GM18508 (cell line): ENCODE results near the gene SRRM4.

Experiments used
- ATAC-seq: cut with Tn5 transposase; IDR thresholded peaks from one replicate; pipeline ENCODE4 v1.9.1; 2021; ENCODE audit warnings: moderate number of reproducible peaks; ENCODE audit not compliant: insufficient read depth, unreplicated experiment

SRRM4 gene, protein sequence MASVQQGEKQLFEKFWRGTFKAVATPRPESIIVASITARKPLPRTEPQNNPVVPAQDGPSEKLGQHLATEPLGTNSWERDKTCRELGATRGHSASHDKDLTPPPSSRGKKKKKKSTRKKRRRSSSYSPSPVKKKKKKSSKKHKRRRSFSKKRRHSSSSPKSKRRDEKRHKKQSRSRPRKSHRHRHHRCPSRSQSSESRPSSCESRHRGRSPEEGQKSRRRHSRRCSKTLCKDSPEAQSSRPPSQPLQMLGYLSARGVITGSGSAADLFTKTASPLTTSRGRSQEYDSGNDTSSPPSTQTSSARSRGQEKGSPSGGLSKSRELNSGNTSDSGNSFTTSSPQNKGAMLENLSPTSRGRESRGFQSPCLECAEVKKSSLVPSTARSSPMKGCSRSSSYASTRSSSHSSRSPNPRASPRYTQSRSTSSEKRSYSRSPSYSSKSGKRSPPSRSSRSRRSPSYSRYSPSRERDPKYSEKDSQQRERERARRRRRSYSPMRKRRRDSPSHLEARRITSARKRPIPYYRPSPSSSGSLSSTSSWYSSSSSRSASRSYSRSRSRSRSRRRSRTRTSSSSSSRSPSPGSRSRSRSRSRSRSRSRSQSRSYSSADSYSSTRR

DNA sequence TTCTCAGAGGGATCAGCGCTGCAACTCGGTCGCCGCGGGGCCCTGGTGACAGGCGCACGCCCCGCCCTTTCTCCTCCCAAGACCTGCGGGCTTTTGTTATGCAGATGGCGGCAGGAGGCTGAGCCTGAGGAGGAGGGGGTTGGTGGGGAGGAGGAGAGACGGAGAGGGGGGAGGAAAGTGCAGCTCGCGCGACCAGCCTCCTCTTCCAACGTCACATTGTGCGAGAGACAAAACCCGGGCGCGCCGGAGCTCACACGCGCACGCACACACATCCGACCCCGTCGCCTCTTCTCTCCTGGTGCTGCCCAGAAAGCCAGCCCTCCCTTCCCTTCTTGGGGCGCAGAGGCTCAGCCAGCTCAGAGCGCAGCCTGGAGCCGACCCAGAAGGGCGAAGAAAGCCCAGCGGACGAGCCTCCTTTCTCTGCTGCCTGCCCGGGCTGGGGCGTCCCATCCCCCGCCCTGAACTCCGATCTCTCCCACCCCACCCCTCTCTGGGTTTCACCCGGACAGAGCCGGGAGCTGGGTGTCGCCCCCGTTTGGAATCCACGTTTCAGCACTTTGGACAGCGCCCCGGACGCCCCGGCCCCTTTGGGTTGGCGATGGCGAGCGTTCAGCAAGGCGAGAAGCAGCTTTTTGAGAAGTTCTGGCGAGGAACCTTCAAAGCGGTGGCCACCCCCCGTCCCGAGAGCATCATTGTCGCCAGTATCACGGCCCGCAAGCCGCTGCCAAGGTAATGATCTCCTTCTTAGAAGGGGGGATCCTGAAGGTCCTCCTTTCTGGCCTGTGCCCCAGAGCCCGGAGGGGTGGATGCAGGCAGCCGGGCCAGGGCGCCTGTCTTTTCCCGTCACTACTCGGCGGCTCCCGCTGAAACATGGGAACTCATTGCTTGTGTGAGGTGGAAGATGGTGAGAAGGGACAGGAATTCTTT, at the start of gene SRRM4:
Gene SRRM4 (plus strand): TSS at position 257 of the 927 bp plus-strand sequence. CDS start 342 bp downstream, at position 599.
- ATAC-seq = no peak

DNA sequence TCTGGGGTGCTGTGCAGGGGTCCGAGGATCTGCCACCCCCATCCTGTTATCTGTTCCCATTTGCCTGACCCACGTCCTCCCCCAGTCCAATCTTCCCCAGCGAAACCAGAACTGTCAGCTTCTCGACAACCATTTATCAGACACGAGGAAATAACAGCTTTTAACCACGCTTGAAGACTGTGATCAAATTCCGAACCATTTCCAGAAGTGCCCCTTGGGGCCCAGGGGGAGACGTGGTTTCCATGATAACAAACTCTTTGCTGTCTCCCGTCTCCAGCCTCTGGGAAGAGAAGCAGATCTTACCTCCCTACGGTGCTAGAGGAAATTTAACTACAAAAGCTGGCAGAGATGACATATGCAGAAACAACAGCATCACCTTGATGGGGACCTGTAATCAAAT, 35.1 kb upstream of the SRRM4 start:
- ATAC-seq = no peak

DNA sequence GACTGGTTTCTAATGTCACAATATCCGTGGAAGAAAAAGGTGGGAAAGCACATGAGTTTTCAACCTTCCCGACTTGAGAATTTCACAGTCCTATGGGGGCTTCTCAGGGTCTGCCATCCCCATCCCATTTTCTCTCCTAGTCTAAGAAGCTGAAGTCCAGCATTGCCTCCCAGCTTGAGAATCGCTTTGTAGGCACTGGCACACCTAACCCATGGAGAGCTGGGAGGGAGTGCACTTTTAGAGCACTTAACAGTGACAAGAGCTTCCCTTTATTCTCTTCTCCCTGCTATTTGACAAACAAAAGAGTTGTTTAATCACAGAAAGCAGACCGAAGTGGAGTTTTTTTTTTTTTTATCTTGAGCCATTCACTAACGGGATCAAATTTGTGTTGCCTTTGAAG, 22.8 kb upstream of the SRRM4 start:
- ATAC-seq = no peak

DNA sequence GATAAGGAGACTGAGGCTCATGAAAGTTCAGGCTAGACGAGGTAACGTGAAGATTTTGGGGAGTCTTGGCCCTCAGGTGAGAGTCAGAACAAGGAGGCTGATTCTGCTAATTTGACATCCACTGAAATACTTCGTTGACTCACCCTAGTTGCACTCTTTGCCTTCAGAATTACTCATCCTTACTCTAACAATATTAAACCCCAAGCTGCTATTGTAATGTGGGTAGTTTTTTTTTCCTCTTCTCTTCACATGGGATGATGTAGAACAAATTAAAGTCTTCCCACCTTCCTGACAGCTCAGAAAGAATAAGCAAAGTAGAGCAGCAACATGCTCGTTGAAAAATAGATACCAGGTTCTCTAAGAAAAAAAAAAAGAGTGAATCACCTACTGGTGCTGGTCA, 22.0 kb upstream of the SRRM4 start:
- no peak for ATAC-seq

DNA sequence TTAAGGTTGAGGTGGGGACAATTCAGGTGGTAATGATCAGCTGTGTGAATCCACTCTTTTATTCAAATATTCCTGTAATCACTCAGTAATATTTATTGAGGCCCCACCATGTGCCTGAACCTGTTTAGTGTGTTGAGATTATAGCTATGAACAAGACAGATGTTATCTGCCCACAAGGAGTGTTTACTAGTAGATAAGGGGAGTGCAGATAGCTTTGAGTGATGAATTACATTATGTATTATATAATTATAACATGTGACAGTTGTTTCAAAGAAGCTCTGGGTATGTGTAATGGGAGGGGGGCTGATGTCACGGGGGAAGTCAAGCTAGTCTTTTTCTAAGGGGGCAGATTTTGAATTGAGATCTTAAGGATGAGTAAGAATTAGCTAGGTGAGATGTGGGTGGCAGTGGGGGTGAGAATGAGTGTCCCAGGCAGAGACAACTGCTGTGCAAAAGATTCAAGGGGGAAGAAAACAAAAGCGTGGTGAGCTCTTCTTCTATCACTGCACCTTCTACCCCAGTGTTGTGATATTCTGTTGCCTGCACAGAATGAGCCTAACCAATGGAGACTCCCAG, 21.3 kb upstream of the SRRM4 start:
- no peak for ATAC-seq

DNA sequence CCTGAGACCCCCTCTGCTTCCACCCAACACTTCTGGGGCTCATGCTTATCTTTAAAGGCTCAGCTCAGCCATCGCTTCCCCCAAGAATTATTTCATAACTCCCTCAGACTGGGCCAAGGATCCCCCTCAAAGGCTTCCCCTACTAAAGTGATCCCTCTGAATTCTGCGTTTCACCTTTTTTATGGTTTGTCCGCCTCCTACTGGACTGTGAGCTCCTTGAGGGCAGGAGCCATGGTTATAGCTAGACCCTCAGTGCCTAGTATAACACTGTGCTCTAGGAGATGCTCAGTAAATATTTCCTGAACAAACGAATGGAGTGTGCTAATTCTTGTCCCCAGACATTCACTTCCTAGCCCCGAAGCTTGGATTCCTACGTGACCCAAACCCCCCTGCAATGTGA, 20.5 kb upstream of the SRRM4 start:
- no peak for ATAC-seq

DNA sequence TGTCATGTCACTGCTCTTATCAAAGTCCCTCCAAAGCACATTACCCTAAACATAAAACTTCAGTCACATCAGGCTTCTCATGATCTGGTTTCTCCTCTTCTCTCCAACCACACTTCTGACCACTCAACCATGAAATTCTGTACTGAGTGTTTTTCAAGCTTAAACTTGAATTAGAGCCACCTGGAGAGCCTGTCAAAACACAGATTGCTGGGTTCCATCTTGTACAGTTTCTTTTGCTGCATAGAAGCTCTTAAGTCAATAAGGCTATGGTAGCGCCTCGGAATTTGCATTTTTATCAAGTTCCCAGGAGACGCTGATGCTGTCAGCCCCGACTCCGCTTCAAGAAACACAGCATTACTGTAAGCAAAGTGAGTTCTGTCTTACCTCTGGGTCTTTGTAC, 16.4 kb upstream of the SRRM4 start:
- no peak for ATAC-seq

DNA sequence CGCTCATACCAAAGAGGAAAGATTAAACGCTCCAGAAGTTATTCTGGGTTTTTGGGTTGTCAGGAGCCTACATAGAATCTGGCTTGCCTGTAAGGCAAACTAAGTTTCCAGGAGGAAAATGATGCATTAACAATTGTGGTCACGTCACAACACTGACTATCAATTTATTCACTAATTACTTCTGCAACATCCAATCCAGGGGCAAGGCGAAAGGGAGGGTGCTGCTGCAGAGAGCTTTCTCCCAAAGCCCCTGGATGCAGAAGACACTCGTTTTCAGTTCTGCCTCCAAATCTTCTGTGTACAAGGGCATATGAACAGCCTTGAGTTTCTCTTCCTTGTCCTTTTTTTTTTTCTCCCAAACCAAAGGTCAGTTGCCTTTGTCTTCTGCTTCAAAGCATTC, 10.5 kb upstream of the SRRM4 start:
- ATAC-seq = no peak

DNA sequence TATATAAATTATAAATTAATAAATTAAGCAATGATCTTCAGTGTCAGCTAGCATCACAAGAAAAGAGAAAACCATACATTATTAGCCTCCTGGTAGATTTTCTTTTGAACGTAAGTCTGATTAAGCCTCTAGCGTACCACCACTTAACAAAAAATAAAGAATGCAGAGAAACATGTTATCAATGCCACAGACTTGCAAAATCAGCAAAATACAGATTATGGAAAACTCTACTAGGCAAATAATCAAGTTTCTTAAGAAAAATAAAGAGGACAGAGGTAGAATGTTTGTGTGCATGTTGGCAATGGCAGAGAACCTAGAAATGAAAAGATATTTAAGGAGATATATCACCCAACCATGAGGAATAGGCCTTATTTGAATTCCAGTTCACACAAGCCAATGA, 8.4 kb upstream of the SRRM4 start:
- no peak for ATAC-seq

DNA sequence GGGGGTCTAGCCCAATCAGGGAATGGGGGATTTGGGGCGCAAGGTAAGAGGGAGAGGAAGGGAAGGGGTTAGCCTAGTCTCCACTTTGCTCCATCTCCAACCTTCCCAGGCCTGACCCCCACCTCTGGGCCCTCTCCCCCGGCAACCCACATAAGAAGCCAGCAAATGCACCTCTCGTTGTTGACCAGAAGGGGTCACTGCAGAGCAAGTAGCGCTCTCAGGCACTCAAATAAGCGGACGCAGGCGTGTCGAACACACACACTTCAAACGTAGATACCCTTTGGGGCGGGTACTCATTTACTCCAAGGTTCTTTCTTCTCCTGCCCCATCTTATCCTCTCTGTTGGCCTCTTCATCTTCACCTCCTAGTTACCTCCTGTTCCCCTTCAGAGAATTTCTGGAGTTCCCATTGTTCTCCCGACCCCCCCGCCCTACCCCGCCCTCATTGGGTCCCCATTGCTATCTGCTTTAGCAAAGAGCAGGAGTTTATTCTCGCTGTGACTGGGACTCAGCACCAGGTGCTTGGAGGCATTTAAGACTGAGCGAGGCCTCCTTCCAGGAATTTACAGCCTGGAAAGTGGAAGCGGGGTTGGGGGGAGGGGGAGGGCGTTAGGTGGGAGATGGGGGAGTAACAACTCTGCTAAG, 1.5 kb upstream of the SRRM4 start:
- no peak for ATAC-seq

DNA sequence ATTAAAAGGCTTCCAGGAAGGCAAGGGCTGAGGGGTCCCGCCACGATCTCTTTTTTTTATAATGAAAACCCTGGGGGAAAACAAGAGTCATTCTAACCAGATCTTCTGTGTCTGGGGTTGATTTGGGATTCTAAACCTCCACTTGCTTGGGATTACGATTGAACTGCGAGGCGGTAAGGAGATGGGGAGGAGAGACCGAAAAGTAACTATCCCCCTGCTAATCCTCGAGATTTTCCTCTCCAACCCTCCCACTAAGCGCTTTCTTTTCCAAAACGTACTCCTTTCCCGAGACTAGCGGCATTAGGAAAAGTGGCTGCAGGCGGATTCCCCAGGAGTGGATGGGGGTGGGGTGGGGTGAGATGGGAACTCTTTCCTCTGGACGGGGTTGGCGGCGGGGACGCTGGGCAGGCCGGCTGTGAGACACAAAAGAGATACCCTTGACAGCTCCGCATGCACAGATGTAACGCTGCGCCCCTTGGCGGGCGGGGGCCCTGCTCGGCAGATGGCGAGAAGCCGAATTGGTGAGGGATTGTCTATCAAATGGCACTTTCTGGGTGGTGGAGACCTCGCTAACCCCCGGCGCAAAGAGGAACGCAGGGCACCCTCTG, 830 bp upstream of the SRRM4 start:
- no peak for ATAC-seq

DNA sequence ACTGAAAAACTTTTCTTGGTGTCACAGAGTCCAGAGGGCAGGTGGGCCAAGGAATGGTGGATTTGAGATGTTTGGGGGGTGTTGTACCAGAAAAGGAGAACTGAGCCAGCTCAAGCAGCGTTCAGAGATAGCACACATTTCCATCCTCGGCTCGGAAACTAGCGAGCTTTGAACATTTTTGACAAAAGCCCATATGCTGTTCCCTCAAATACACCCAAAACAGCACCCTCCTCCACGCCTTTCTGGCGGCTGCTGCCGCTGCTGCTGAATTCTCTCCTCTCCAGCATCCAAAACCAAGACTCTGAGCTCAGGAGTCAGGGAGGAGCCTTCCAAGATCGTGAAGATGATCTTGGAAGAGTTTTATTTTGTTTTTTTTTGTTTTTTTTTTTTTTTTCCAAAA, 961 bp downstream of the SRRM4 start:
- ATAC-seq = no peak

DNA sequence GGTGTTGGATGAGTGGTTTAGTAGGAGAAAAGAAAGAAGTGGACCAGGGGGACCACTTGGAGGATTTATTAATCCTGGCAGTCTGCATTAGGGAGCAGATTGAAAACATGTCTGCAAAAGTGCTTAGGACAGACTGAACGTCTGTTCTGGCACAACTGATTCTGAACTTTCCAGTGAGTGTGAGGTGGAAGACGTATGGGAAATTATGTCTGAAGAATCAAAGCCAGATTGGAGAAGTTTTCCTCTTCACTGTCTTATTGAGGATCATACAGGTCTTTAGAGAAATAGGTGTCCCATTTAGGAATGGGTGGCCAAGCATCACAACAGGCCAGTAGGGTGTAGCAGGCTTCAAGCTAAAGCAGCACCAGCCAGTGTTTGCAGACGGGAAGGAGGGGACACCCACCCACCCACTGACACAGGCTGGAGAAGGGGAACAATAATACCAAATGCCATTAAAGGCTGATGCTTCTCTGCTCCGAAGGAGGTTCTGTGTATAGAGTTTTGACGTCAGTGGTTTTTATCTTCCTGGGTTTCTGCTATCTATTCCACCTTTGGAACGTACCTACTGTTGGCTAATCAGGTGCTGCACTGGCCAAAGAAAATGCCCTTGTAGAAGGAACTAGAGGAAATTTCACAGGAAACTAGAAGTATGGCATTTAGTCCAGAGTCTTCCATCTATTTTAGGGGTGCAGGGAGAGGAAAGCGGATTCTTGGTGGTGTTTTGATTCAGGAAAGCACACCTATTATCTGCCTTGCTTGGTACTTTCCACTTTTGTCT, 1.8 kb downstream of the SRRM4 start:
- ATAC-seq = no peak

DNA sequence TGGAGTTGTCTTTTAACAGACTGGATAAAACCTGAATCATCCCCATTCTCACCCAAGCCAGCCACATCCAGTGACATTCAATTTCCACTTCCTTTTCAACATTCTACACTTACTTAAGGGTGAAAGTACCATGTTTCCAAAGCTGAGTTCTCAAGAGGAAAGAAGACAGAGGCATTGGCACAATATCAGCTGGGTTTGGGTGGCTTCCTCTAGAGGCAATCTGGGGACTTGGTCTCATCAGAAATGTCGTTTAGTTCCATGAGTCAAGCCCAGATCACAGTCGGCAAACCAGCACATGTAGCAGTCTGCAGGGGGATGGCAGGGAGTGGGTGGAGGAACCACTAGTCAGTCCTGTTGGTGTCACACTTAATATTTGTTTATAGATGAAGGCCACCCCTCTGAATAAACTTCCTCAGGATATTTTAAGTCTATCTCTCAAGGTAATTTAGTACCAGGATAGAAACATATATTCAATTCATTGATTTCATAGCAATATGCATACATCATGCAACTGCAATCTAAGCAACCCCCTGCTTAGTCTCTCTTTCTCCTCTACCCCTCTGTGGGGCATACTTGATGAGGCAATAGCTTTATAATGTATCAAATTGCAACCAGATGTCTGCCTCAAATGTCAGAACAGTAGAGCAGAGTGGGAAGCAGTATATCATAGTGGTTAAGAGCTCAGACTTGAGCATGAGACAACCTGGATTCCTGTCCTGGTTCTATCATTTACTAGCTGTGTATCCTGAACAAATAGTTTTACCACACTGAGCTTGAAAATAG, 3.0 kb downstream of the SRRM4 start:
- ATAC-seq = no peak

DNA sequence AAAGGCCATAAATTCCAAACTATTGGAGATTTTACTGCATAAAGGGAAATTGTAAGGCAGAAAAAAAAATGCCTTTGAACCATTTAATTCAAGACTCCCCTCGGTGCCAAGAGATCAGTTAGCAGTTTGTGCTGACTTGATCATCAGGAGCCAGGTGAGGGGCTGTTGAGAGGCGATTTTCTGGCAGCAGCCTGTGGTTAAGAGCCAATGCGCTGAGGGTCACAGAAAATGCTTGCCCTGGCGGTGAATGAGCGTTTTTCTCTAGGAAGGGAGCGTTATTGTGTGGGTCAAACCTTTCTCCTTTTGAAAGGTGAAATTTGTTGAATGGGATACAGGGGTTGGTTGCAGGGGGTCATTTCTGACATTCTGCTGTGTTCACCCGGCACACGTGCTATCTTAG, 4.7 kb downstream of the SRRM4 start:
- no peak for ATAC-seq

DNA sequence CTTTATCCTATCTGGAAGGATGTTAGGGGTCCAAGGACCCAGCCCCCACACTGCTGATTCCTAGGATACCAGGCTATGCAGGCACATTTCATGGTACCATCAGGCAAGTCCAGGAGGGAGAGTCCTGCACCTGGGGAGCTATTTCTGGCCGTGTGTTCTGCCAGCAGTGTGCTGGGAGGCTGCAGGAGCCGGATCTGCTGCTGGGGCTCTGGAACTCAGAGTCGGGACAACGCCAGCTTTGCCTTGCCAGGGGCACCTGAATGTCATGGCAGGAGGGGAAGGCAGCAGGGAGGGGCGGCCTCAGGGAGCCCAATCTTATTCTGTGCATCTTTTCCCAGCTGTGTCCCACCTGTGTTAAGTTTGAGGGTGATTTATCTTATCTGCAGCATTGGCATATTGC, 17.8 kb downstream of the SRRM4 start:
- no peak for ATAC-seq

DNA sequence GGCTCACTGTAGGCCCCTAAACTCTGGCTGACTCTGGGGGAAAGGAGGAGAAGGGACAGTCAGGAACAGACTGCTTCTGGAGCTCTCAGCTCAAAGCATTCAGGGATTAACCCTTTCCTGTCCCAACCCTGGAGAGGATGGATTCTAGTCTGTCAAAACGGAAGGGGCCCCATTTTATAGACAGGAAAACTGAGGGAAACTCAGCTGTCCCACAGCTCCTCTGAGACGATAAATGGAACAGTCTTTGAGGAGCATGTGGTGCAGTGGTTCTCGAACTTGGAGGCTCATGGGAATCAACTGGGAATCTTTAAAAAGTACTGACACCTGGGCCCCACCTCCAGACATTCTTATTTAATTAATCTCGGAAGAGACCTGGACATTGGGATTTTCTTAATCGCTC, 23.7 kb downstream of the SRRM4 start:
- ATAC-seq = no peak

DNA sequence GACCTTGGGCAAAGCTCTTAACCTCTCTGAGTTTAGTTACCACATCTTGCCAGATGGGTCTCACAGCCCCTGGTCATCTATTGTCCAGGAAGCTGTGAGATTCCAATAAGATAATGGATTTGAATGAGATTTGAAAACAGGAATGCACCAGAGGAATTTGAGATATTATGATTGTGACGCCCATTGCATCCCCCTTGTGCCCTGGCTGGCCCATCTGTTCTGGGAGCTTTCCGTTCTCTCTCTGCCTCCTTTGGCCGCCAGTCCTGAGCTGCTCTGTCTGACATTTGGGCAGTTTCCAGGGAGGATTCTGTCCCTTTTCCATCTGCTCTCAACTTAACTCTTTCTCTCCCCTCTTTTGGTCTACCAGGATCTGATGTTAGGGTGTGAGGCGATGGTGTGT, 24.6 kb downstream of the SRRM4 start:
- ATAC-seq = no peak
